Colonic mucosa (tissue), 4 donors: ENCODE measurements around the gene ZNF829. TPM values are rescaled to one million over a fixed set of nuclear protein-coding genes. Genes with fewer than 3 reads are reported as not detected.

Source experiments
- DNase-seq: peaks from one replicate; pipeline ENCODE4 v3.0.0-alpha.2; 2020
- H3K27ac ChIP-seq: fragments of 200-600 bp; one replicate; pipeline ENCODE4 v1.8.0; 2021
- H3K27me3 ChIP-seq: fragments of 200-600 bp; one replicate; pipeline ENCODE4 v1.8.0; 2021
- H3K36me3 ChIP-seq: fragments of 200-600 bp; one replicate; pipeline ENCODE4 v1.8.0; 2021
- H3K4me1 ChIP-seq: fragments of 200-600 bp; one replicate; pipeline ENCODE4 v1.8.0; 2021; ENCODE audit warnings: mild to moderate bottlenecking
- H3K4me3 ChIP-seq: fragments of 200-600 bp; one replicate; pipeline ENCODE4 v1.8.0; 2021
- H3K9ac ChIP-seq, 2 donors: one replicate each; pipeline ENCODE4 v1.7.0; 2013; ENCODE audit warnings: control low read depth in 2 of 2, low read depth in 2 of 2, low read length in 2 of 2
- H3K9me3 ChIP-seq: fragments of 200-600 bp; one replicate; pipeline ENCODE4 v1.8.0; 2021
- intact Hi-C: fragments of 100-400 bp; cut with DNase I; formaldehyde crosslinking; loops from one replicate; pipeline ENCODE4 v1.14.1; 2022
- total RNA-seq, 2 donors: library from RNA; stranded (reverse); fragmentation: NEBNext Ultra II Directional in 1 of 2; extraction: Animal tissue kit (Norgen Biotek cat#: 25700) in 1 of 2; gene quantifications; one replicate each; pipeline ENCODE4 v1.2.1, GENCODE V29; 2021
- TF ChIP-seq, protein P1 (sequence below): fragments of 200-600 bp; IDR thresholded peaks from one replicate; pipeline ENCODE4 v1.8.0; 2022; ENCODE audit warnings: antibody characterized with exemption, mild to moderate bottlenecking
- donor health status: healthy.
- donor health status: DM: no; HTN: no; CAD: no.
- donor health status: DM: no; HTN: no; CAD: no.

Gene ZNF829
- total RNA-seq, 2 donors from 2014 or later, result 1.1 to 1.8 TPM

DNA sequence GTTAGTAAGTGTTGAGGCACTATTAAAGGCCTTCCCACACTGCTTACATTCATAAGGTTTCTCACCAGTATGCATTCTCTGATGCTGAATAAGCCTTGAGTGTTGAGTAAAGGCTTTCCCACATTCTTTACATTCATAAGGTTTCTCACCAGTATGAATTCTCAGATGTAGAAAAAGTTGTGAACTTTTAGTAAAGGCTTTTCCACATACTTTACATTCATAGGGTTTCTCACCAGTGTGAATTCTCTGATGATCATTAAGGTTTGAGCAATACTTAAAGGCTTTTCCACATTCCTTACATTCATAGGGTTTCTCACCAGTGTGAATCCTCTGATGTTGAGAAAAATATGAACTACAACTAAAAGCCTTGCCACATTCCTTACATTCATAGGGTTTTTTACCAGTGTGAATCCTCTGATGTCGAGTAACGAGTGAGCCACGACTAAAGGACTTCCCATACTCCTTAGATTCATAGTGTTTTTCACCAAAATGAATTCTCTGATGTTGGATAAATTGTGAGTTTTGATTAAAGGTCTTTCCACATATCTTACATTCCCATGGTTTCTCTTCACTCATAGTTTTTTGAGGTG lies 24.2 kb downstream of the ZNF829 start:
- intact Hi-C loops, result no loop called here
- no peak for DNase-seq
- TF ChIP-seq, protein P1, sequence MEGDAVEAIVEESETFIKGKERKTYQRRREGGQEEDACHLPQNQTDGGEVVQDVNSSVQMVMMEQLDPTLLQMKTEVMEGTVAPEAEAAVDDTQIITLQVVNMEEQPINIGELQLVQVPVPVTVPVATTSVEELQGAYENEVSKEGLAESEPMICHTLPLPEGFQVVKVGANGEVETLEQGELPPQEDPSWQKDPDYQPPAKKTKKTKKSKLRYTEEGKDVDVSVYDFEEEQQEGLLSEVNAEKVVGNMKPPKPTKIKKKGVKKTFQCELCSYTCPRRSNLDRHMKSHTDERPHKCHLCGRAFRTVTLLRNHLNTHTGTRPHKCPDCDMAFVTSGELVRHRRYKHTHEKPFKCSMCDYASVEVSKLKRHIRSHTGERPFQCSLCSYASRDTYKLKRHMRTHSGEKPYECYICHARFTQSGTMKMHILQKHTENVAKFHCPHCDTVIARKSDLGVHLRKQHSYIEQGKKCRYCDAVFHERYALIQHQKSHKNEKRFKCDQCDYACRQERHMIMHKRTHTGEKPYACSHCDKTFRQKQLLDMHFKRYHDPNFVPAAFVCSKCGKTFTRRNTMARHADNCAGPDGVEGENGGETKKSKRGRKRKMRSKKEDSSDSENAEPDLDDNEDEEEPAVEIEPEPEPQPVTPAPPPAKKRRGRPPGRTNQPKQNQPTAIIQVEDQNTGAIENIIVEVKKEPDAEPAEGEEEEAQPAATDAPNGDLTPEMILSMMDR, result no peak
- H3K4me1 ChIP-seq, result no peaks in the 10 kb centered on the region
- H3K4me3 ChIP-seq, result no peak overlapping the region
- H3K27ac ChIP-seq, result no peak overlapping the region
- H3K9me3 ChIP-seq, result peaks cover 16% of the 10 kb centered on the region
- no peak overlapping the region for H3K9ac ChIP-seq
- H3K27me3 ChIP-seq, result no peaks in the 10 kb centered on the region
- no peaks in the 10 kb centered on the region for H3K36me3 ChIP-seq

DNA sequence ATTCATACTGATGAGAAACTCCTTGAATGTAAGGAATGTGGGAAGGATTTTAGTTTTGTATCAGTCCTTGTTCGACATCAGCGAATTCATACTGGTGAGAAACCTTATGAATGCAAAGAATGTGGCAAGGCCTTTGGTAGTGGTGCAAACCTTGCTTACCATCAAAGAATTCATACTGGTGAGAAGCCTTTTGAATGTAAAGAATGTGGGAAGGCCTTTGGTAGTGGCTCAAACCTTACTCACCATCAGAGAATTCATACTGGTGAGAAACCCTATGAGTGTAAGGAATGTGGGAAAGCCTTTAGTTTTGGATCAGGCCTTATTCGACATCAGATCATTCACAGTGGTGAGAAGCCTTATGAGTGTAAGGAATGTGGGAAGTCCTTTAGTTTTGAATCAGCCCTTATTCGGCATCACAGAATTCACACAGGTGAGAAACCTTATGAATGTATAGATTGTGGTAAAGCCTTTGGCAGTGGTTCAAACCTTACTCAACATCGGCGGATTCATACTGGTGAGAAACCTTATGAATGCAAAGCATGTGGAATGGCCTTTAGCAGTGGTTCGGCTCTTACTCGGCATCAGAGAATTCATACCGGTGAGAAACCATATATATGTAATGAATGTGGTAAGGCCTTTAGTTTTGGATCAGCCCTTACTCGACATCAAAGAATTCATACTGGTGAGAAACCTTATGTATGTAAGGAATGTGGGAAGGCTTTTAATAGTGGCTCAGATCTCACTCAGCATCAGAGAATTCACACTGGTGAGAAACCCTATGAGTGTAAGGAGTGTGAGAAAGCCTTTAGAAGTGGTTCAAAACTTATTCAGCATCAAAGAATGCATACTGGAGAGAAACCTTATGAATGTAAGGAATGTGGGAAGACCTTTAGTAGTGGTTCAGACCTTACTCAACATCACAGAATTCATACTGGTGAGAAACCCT lies 38.8 kb downstream of the ZNF829 start:
- TF ChIP-seq, protein P1, result no peak
- Histone ChIP-seq H3K4me3 (no peak overlapping the region), H3K27me3 (no peaks in the 10 kb centered on the region), H3K36me3 (no peaks in the 10 kb centered on the region), H3K4me1 (no peaks in the 10 kb centered on the region), H3K27ac (no peak overlapping the region), H3K9me3 (peaks cover 9% of the 10 kb centered on the region), H3K9ac (no peak overlapping the region)
- DNase-seq, result no peak
- intact Hi-C loops, result no loop called here

DNA sequence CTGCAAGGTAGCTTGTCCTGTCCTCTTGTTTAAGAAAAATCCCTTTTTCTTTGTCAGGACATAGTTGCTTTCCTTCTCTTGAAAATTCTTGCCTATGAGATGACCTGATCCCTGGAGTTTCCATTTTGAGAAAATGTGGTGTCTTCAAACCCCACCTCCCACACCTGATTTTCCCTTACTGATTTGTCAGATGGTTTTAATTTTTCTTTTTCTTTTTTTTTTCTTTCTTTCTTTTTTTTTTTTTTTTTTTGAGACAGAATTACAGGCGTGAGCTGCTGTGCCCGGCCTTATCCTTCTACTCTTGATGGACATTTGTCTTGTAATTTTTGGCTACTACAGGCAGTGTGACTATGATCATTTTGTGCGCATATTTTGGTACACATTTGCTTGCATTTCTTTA lies 64.2 kb downstream of the ZNF829 start:
- H3K9ac ChIP-seq, result no peak overlapping the region
- no peak overlapping the region for H3K4me3 ChIP-seq
- H3K27me3 ChIP-seq, result no peaks in the 10 kb centered on the region
- peaks cover 5% of the 10 kb centered on the region for H3K4me1 ChIP-seq
- no peak overlapping the region for H3K27ac ChIP-seq
- TF ChIP-seq, protein P1, result no peak
- DNase-seq, result no peak
- intact Hi-C loops, result loop anchor here (5.0 kb wide), 1 partner anchor 165 kb away; the partner anchor contains the start of gene ZNF567
- H3K9me3 ChIP-seq, result no peaks in the 10 kb centered on the region
- H3K36me3 ChIP-seq, result no peaks in the 10 kb centered on the region

DNA sequence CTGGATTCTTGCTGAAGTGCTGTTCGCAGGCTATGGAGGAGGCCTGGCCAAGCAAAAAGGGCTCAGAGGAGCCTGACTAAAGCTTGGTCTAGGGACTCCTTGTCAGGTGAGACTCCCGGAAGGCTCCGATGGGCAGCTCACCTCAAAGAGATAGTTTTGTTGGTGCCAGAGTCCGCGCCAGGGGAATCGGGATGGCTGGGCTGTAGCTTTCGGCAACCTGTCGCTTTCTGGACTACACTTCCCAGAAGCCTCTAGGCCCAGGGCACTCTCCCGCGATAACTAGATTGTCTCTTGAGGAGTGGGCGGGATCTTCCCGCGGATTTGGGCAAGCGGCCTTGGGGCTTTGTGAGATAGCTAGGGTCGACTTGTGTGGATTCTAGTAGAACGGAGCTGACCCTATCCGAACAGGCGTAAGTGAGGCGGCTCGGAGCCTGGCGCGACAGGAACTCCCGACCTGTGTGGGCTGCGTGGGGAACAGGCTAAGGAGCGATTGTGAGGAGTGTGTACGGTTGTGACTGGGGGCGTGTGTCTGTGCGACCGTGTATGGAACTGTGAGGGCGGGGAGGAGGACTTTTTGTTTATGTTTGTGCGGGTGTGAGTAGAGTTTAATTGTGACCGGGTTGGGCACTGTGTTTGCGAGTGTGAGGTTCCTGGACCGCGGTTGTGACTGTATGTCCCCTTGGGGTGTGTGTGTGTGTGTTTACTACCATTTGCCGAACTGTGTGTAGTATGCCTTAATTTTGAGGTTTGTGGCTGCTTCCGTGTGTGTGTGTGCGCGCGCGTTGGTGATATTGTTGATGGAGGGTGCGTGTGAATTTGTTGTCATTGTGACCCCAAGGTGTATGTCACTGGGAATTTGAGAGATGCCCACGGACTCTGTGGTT lies 65.3 kb downstream of the ZNF829 start, which contains the start of gene ZNF345:
ZNF345 (plus strand) TSS at position 318 of the 884 bp plus-strand sequence. CDS start 25,955 bp downstream, outside the sequence.
- Histone ChIP-seq H3K27ac (peak within 1 kb of the TSS; percentile 90), H3K4me1 (peaks cover 5% of the 10 kb centered on the region), H3K27me3 (no peaks in the 10 kb centered on the region), H3K4me3 (peak within 1 kb of the TSS; percentile 72), H3K9me3 (no peaks in the 10 kb centered on the region), H3K36me3 (no peaks in the 10 kb centered on the region), H3K9ac (peak within 1 kb of the TSS; percentile 88 to 93)
- TF ChIP-seq, protein P1, result no peak
- DNase-seq, result peak; percentile 93
- intact Hi-C loops, result loop anchor here (5.0 kb wide), 1 partner anchor 164 kb away; the partner anchor contains the start of gene ZNF567
